PC-3 (cell line): ENCODE results near the gene RNASEH1. TPM values are rescaled to one million over a fixed set of nuclear protein-coding genes. Genes with fewer than 3 reads are reported as not detected.
A peak's percentile ranks its signal among the peaks of the same experiment; 100 is the strongest.

Experiments used
- ATAC-seq: fragments of 200-7000 bp; cut with Tn5 transposase; 2 replicates; pipeline ENCODE4 v1.9.1; 2020; ENCODE audit warnings: mild to moderate bottlenecking, moderate library complexity
- BruUV-seq: library from RNA; stranded (reverse); fragments of 400-500 nt; replicated peaks from 2 replicates; lab custom pipeline; 2021; lab: Mats Ljungman, UMichigan
- CTCF ChIA-PET: fragments of 300-600 bp; sonication (Branson Sonifier 250); formaldehyde crosslinking; loops from one replicate; lab custom pipeline; 2022; ENCODE audit warnings: antibody characterized with exemption; lab: Charles Lee
- POLR2A ChIA-PET: fragments of 300-600 bp; sonication (Branson Sonifier 250); formaldehyde crosslinking; loops from one replicate; lab custom pipeline; 2022; ENCODE audit warnings: antibody characterized with exemption; ENCODE audit not compliant: unreplicated experiment; lab: Charles Lee
- DNase-seq: peaks from one replicate; pipeline ENCODE4 v3.0.0-alpha.2; 2015
- H2AFZ ChIP-seq: fragments of 300-600 bp; sonication (generic); 2 replicates; pipeline ENCODE4 v1.6.0; 2016; ENCODE audit warnings: antibody characterized with exemption, low read length
- H3F3A ChIP-seq: fragments of 300-600 bp; sonication (generic); one replicate; pipeline ENCODE4 v1.6.0; 2017; ENCODE audit warnings: antibody characterized with exemption, low read length, control low read depth, mild to moderate bottlenecking; ENCODE audit not compliant: unreplicated experiment
- H3K27ac ChIP-seq: fragments of 300-600 bp; sonication (generic); 2 replicates; pipeline ENCODE4 v1.5.1; 2016; ENCODE audit warnings: mild to moderate bottlenecking, low read length
- H3K27me3 ChIP-seq: fragments of 300-600 bp; sonication (generic); 2 replicates; pipeline ENCODE4 v1.6.1; 2016; ENCODE audit warnings: low read length, mixed read lengths
- H3K36me3 ChIP-seq: fragments of 300-600 bp; sonication (generic); 2 replicates; pipeline ENCODE4 v1.6.1; 2016; ENCODE audit warnings: low read depth, mixed run types, low read length, mixed read lengths
- H3K4me1 ChIP-seq: fragments of 300-600 bp; sonication (generic); 2 replicates; pipeline ENCODE4 v1.5.1; 2016; ENCODE audit warnings: low read length; ENCODE audit not compliant: insufficient read depth
- H3K4me2 ChIP-seq: fragments of 300-600 bp; sonication (generic); 2 replicates; pipeline ENCODE4 v1.6.0; 2016; ENCODE audit warnings: low read length
- H3K4me3 ChIP-seq: fragments of 300-600 bp; sonication (generic); 2 replicates; pipeline ENCODE4 v1.5.1; 2016; ENCODE audit warnings: mild to moderate bottlenecking, low read length, mixed read lengths
- H3K79me2 ChIP-seq: fragments of 300-600 bp; sonication (generic); 2 replicates; pipeline ENCODE4 v1.6.1; 2017; ENCODE audit warnings: low read length, mixed read lengths
- H3K9ac ChIP-seq: fragments of 300-600 bp; sonication (generic); 2 replicates; pipeline ENCODE4 v1.6.0; 2016; ENCODE audit warnings: mild to moderate bottlenecking, low read length
- H3K9me2 ChIP-seq: fragments of 300-600 bp; sonication (generic); replicated peaks from 2 replicates; pipeline ENCODE4 v1.6.1; 2016; ENCODE audit warnings: mixed run types, low read length, mixed read lengths
- H3K9me3 ChIP-seq: fragments of 300-600 bp; sonication (generic); 2 replicates; pipeline ENCODE4 v1.6.1; 2016; ENCODE audit warnings: low read length, mixed read lengths
- H4K20me1 ChIP-seq: fragments of 300-600 bp; sonication (generic); 2 replicates; pipeline ENCODE4 v1.6.1; 2016; ENCODE audit warnings: low read length, mixed read lengths
- CTCF ChIP-seq: fragments of 300-600 bp; sonication (generic); conservative IDR thresholded peaks from 2 replicates; pipeline ENCODE4 v1.5.1; 2017; ENCODE audit warnings: antibody characterized with exemption, low read depth, mild to moderate bottlenecking, low read length
- EZH2 ChIP-seq: fragments of 300-600 bp; sonication (generic); IDR thresholded peaks from one replicate; pipeline ENCODE4 v1.6.1; 2017; ENCODE audit warnings: antibody characterized with exemption, mild to moderate bottlenecking, low read length; ENCODE audit not compliant: unreplicated experiment
- EZH2phosphoT487 ChIP-seq: fragments of 300-600 bp; sonication (generic); IDR thresholded peaks from 2 replicates; pipeline ENCODE4 v1.6.1; 2018; ENCODE audit warnings: mild to moderate bottlenecking, antibody characterized with exemption, low read length, borderline replicate concordance
- intact Hi-C: fragments of 100-400 bp; cut with micrococcal nuclease; formaldehyde crosslinking; loops from 2 replicates; pipeline ENCODE4 v1.9.0; 2023
- total RNA-seq: library from RNA; depleted of rRNA; stranded (reverse); fragments of >200 nt; gene quantifications from 2 replicates; pipeline ENCODE4 v1.2.3, GENCODE V29; 2014

The RNASEH1 gene
- total RNA-seq, 1 experiment from 2014 or later = 51.1 TPM

GRCh38 chr2:3519255-3520205 is 38.6 kb downstream of the RNASEH1 start, which contains the start of gene ADI1:
Gene ADI1 (minus strand): TSS chr2:3519531. CDS start chr2:3519487, 44 bp downstream.
- no peaks in the 10 kb centered on the region for H4K20me1 ChIP-seq
- H3K4me1 ChIP-seq = peaks cover 40% of the 10 kb centered on the region
- H3K9ac ChIP-seq = peak within 1 kb of the TSS; percentile 93
- no peaks in the 10 kb centered on the region for H3K9me3 ChIP-seq
- BruUV-seq = TSS peak; percentile 63
- peaks cover 38% of the 10 kb centered on the region for H3K79me2 ChIP-seq
- no peaks in the 10 kb centered on the region for H3F3A ChIP-seq
- ChIA-PET POLR2A (interaction anchor here (0.7 to 0.8 kb wide), 2 partner anchors 13 to 59 kb away, joined by 3 read pairs; no protein-coding TSS in a partner anchor), CTCF (interaction anchor here (0.6 kb wide), 1 partner anchor 131 kb away, joined by 5 read pairs; no protein-coding TSS in a partner anchor)
- TF ChIP-seq EZH2phosphoT487 (no peak), EZH2 (no peak), CTCF (no peak)
- peak within 1 kb of the TSS; percentile 77 for H3K27ac ChIP-seq
- no peaks in the 10 kb centered on the region for H3K27me3 ChIP-seq
- H3K4me2 ChIP-seq = peak within 1 kb of the TSS; percentile 91
- peak; percentile 66 for ATAC-seq
- peaks cover 13% of the 10 kb centered on the region; the same call in 1 of the 2 replicates for H3K36me3 ChIP-seq
- intact Hi-C loops = loop anchor here (1.0 to 5.0 kb wide), 2 partner anchors 17 to 58 kb away; partner anchors contain the start of gene RPS7
- H2AFZ ChIP-seq = peak within 1 kb of the TSS; percentile 91
- DNase-seq = peak; percentile 66
- peak within 1 kb of the TSS; percentile 73 for H3K4me3 ChIP-seq
- H3K9me2 ChIP-seq = no peaks in the 10 kb centered on the region

GRCh38 chr2:3518496-3519254 is 39.5 kb downstream of the RNASEH1 start:
- no peaks in the 10 kb centered on the region for H3F3A ChIP-seq
- H3K27ac ChIP-seq = peak overlapping the region; percentile 77
- H3K9me2 ChIP-seq = no peaks in the 10 kb centered on the region
- DNase-seq (peak; percentile 97), ATAC-seq (peak; percentile 75)
- ChIA-PET POLR2A (interaction anchor here (0.6 to 0.8 kb wide), 3 partner anchors 13 to 87 kb away, joined by 3 read pairs; no protein-coding TSS in a partner anchor), CTCF (no interaction called here)
- H3K27me3 ChIP-seq = no peaks in the 10 kb centered on the region
- H3K4me1 ChIP-seq = peaks cover 34% of the 10 kb centered on the region
- intact Hi-C loops = loop anchor here (1.0 to 5.0 kb wide), 2 partner anchors 18 to 59 kb away; partner anchors contain the start of gene RPS7
- peak overlapping the region; percentile 73 for H3K4me3 ChIP-seq
- no peaks in the 10 kb centered on the region for H3K9me3 ChIP-seq
- H3K36me3 ChIP-seq = peaks cover 17% of the 10 kb centered on the region
- peak overlapping the region; percentile 91 for H2AFZ ChIP-seq
- TF ChIP-seq EZH2phosphoT487 (no peak), EZH2 (no peak), CTCF (no peak)
- no peaks in the 10 kb centered on the region for H4K20me1 ChIP-seq
- H3K4me2 ChIP-seq = peak overlapping the region; percentile 91
- BruUV-seq = no TSS peak
- H3K79me2 ChIP-seq = peaks cover 38% of the 10 kb centered on the region
- peak overlapping the region; percentile 93 for H3K9ac ChIP-seq
